Measurements from ENCODE around the gene BIRC7. TPM values are rescaled to one million over a fixed set of nuclear protein-coding genes. Genes with fewer than 3 reads are reported as not detected.

BIRC7 gene
- total RNA-seq, 4 donors from 2014 or later = 29.4 to 53.1 (median 42.2) TPM

DNA sequence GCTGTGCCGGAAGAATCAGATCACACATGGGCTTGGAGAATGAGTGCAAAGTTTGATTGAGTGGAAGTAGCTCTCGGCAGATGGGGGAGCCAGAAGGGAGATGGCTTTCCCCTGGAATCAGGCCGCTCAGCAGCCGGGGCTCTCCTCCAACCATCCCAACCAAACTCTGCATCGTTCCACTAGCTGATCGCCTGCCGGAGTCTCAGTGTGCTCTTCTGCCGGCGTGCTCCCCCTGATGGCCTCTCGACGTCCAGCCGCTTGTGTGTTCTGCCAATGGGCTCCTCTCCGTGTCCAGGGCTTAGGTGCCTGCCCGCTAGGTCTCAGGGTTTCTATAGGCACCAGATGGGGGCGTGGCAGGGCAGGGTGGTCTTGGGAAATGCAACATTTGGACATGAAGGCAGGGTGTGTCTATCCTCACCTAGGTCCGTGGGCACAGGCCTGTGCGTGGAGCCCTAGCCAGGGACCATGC is 4.9 kb upstream of the BIRC7 start:
- no peak overlapping the region for H3K4me3 ChIP-seq
- DNase-seq (ENCODE audit: low spot score in 2 of 2) = peak in 1 of 2 donors; percentile 38
- peaks cover 0 to 6% of the 10 kb centered on the region in 2 donors for H3K27me3 ChIP-seq
- 10 to 11% methylated on average over 14 to 17 of the region's 17 CpGs for WGBS, 2 donors
- peak overlapping the region; percentile 30 to 75 (median 60) for H3K27ac ChIP-seq
- peaks cover 0 to 21% (median 4%) of the 10 kb centered on the region in 4 donors for H3K4me1 ChIP-seq
- H3K36me3 ChIP-seq = no peaks in the 10 kb centered on the region
- H3K9me3 ChIP-seq = no peaks in the 10 kb centered on the region
- no peak for TF ChIP-seq EP300 (IDR thresholded peaks at IDR 0.05)
- TF ChIP-seq, protein P1, sequence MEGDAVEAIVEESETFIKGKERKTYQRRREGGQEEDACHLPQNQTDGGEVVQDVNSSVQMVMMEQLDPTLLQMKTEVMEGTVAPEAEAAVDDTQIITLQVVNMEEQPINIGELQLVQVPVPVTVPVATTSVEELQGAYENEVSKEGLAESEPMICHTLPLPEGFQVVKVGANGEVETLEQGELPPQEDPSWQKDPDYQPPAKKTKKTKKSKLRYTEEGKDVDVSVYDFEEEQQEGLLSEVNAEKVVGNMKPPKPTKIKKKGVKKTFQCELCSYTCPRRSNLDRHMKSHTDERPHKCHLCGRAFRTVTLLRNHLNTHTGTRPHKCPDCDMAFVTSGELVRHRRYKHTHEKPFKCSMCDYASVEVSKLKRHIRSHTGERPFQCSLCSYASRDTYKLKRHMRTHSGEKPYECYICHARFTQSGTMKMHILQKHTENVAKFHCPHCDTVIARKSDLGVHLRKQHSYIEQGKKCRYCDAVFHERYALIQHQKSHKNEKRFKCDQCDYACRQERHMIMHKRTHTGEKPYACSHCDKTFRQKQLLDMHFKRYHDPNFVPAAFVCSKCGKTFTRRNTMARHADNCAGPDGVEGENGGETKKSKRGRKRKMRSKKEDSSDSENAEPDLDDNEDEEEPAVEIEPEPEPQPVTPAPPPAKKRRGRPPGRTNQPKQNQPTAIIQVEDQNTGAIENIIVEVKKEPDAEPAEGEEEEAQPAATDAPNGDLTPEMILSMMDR (IDR thresholded peaks at IDR 0.05) = peak; percentile 16 to 68 (median 45)

- Histone ChIP-seq H3K36me3 (no peaks in the 10 kb centered on the region), H3K4me1 (peaks cover 0 to 23% (median 4%) of the 10 kb centered on the region in 4 donors), H3K27me3 (peaks cover 0 to 6% of the 10 kb centered on the region in 2 donors), H3K9me3 (no peaks in the 10 kb centered on the region), H3K4me3 (no peak overlapping the region), H3K27ac (peak overlapping the region in 1 of 4 donors; percentile 38)
- 43 to 49% methylated on average over 12 to 17 of the region's 18 CpGs for WGBS, 2 donors
- DNase-seq (ENCODE audit: low spot score in 2 of 2) = no peak
- TF ChIP-seq POLR2A (IDR thresholded peaks at IDR 0.05) (no peak), EP300 (IDR thresholded peaks at IDR 0.05) (no peak)
- TF ChIP-seq, protein P1 (IDR thresholded peaks at IDR 0.05) = no peak
Observed at GRCh38 chr20:63232235-63233060, 3.3 kb upstream of the BIRC7 start.

DNA sequence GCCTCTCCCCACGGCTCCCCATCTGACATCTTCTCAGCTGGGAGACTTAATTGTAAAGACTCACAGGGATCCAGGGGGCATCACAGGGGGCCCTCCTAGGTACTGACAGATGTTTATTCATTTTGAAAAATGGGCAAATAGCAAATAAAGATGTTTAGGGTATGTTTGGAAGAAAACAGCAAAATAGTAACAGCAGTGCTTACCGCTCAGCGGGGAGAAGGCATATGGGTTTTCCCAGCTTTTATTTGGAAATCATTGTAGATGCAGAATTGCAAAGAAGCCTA is 2.7 kb upstream of the BIRC7 start:
- H3K4me3 ChIP-seq = no peak overlapping the region
- WGBS, 2 donors = 65 to 100% methylated on average over 2 to 3 of the region's 3 CpGs
- TF ChIP-seq, protein P1 (IDR thresholded peaks at IDR 0.05) = no peak
- TF ChIP-seq EP300 (IDR thresholded peaks at IDR 0.05) (no peak), POLR2A (IDR thresholded peaks at IDR 0.05) (no peak)
- H3K4me1 ChIP-seq = peaks cover 0 to 23% (median 4%) of the 10 kb centered on the region in 4 donors
- H3K36me3 ChIP-seq = no peaks in the 10 kb centered on the region
- peak overlapping the region in 1 of 4 donors; percentile 38 for H3K27ac ChIP-seq
- no peaks in the 10 kb centered on the region for H3K9me3 ChIP-seq
- DNase-seq (ENCODE audit: low spot score in 2 of 2) = no peak
- peaks cover 0 to 6% of the 10 kb centered on the region in 2 donors for H3K27me3 ChIP-seq

DNA sequence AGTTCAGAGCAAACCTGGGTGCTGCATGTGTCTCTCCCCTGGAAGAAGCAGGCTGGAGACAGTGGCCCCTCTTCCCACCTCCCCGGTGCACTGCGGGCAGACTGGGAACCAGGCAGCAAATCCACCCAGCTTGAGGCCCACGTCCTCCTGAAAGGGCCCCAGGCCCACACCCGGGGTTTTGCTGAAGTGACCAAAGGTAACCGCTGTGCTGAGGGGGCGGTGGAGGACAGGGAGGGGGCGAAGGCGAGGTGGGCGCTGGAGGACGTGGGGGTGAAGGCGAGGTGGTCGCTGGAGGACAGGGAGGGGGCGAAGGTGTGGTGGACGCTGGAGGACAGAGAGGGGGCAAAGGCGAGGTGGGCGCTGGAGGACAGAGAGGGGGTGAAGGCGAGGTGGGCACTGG is 1.8 kb upstream of the BIRC7 start:
- 71 to 78% methylated on average over 17 of the region's 17 CpGs for WGBS, 2 donors
- DNase-seq (ENCODE audit: low spot score in 2 of 2) = no peak
- Histone ChIP-seq H3K4me3 (no peak overlapping the region), H3K4me1 (peaks cover 0 to 29% (median 4%) of the 10 kb centered on the region in 4 donors), H3K27ac (peak overlapping the region in 1 of 4 donors; percentile 85), H3K36me3 (no peaks in the 10 kb centered on the region), H3K27me3 (peaks cover 0 to 6% of the 10 kb centered on the region in 2 donors), H3K9me3 (no peaks in the 10 kb centered on the region)
- TF ChIP-seq POLR2A (IDR thresholded peaks at IDR 0.05) (no peak), EP300 (IDR thresholded peaks at IDR 0.05) (no peak)
- TF ChIP-seq, protein P1 (IDR thresholded peaks at IDR 0.05) = no peak

GRCh38 chr20:63234693-63235398 is 859 bp upstream of the BIRC7 start:
- H3K27ac ChIP-seq = peak overlapping the region in 3 of 4 donors; percentile 64 to 85 (median 85)
- no peak overlapping the region for H3K4me3 ChIP-seq
- H3K9me3 ChIP-seq = no peaks in the 10 kb centered on the region
- no peak for TF ChIP-seq POLR2A (IDR thresholded peaks at IDR 0.05)
- TF ChIP-seq EP300 (IDR thresholded peaks at IDR 0.05) = no peak
- TF ChIP-seq, protein P1 (IDR thresholded peaks at IDR 0.05) = peak in 2 of 5 experiments; percentile 4 to 12
- H3K36me3 ChIP-seq = no peaks in the 10 kb centered on the region
- H3K27me3 ChIP-seq = peaks cover 0 to 6% of the 10 kb centered on the region in 2 donors
- 30 to 34% methylated on average over 16 to 17 of the region's 20 CpGs for WGBS, 2 donors
- H3K4me1 ChIP-seq = peaks cover 0 to 27% (median 4%) of the 10 kb centered on the region in 4 donors
- DNase-seq (ENCODE audit: low spot score in 2 of 2) = no peak

Data from tibial nerve (tissue), 4 donors.